GM21576 (cell line): Measurements from ENCODE around the gene KCND3.
"Not testable (repeated sequence)": the region's sequence is repeated elsewhere in the genome, so short reads cannot be mapped to it uniquely, and the experiment has no call there.

Experiments
- ATAC-seq: cut with Tn5 transposase; IDR thresholded peaks from one replicate; pipeline ENCODE4 v1.9.1; 2021; ENCODE audit warnings: mild to moderate bottlenecking, moderate library complexity; ENCODE audit not compliant: unreplicated experiment

The KCND3 gene

DNA sequence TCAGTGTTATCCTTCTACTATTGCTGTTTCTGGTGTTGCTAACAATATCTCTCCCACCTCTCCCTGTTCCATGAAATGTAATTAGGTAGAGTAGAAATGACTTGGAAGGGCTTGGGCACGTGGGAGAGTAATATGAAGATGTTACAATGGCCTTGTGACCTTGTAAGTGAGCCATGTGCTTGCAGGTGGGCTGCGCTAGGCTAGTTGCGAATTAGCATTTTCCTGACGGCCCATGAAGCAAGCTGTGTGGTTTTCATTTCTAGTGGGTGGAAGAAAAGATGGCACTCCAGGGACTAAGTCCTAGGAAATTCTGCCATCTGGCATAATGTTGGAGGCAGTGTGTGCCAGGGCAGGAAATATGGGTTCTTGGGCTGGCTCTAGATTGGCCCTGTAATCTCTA is 241.5 kb downstream of the KCND3 start:
- ATAC-seq, result no peak

DNA sequence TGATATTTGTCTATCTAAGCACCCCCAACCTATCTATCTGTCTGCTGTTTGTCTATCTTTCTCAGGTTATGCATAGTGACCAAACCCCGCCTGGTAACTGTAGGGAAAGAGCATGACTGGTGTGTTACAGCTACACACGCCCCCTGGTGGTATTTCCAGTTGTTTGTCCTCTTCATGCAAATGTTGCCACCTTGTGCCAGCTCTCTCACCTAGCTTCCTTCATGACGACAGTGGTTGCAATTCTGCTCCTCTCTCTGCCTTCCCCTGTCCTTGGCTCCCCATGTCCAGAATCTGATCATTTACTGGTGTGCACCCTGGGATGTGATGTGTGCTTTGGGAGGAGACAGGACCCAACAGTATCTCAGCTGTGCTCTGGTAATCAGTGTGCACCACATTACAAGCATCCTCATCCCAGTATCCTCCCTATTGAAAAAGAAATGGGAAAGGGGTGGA is 242.2 kb downstream of the KCND3 start:
- no peak for ATAC-seq

DNA sequence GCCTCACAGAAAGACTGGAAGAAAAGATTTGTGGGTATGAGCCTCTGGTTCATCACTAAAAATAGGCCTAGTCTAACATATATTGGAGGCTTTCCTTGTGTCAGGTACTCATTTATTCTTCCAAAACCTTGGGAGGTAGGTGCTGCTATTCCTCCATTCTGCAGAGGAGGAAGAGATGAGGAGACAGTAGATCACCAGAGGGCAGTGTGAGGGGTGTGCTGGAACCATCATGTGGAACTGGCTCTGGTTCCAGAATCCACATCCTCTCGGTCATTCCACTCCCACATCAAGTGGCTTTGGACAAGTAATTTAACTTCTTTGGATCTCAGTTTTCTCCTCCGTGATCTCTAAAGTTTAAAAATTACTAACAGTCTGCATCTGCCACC is 242.9 kb downstream of the KCND3 start:
- no peak for ATAC-seq

GRCh38 chr1:111745675-111746613 is 243.5 kb downstream of the KCND3 start:
- ATAC-seq, result no peak

GRCh38 chr1:111743679-111744101 is 245.8 kb downstream of the KCND3 start:
- no peak for ATAC-seq

DNA sequence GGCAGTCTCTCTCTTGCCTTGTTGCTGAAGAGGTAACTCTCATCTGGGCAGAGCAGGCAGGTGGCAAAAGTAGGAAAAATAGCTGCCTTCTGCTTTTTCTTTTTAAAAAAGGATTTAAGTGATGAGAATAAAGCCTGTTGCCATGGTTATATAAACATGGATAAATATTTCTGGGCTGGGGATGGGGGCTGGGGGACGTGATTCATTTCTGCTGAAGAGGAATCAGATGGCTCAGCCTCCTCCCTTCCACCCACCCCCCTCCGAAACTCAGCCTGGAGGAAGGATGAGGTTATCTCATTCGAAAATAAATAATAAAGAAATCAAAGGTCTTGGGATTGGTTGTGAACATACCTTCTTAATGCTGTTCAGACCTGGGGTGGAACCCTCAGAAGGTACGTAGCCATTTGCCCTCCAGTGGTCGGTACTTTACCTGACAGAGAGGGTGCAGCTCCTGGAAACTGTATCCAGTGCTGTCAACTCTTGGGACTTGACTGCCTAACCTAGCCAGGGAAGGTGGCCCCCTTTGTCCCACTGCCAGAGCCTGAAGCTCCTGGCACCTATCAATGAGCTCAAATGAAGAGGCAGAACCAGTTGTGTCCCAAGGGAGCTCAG is 246.4 kb downstream of the KCND3 start:
- ATAC-seq, result no peak

DNA sequence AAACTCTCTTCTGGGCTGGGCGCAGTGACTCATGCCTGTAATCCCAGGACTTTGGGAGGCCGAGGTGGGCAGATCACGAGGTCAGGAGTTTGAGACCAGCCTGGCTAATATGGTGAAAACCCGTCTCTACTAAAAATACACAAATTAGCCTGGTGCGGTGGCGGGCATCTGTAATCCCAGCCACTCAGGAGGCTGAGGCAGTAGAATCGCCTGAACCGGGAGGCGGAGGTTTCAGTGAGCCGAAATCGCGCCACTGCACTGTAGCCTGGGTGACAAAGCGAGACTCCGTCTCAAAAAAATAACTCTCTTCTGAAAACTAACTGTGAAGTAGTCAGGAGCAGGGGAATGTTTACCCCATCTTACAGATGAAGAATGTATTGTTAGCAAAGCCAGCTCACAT is 247.2 kb downstream of the KCND3 start:
- not testable (repeated sequence) for ATAC-seq

DNA sequence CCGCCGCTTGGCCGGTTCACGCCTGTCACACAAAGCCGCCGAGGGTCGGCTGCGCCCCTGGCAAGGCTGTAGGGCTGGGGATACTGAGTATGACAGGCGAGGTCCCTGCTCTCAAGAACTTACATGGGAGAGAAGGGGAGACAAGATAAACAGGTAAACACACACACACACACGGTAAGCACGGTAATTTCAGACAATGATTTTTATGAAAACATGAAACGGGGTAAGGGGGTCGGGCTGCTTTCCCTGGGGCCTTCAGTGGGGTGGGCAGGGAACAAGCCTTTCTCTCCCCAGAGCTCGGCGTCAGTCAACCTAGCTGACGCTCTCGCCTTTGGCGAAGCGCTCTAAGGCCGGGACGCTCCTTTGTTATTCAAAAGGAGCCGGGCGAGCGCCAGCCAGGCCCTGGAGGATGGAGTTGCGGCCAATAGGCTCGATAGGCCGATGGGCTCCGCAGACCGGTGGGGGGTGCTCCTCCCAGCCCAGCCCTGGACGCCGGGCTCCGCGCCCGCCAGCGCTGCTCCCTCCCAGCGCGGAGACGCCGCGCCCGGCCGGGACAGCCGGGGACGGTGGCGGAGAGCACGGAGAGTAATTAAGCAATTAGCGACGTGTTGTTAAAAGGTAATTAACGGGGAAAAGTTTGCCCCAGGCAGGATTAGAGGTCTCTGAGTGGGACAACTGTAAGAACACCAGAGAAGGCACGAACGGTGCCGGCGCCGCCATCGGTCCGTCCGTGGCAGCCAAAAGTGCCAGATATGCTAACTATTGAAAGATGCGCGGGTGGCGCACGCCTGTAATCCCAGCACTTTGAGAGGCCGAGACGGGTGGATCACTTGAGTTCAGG is 249.3 kb downstream of the KCND3 start:
- no peak for ATAC-seq

DNA sequence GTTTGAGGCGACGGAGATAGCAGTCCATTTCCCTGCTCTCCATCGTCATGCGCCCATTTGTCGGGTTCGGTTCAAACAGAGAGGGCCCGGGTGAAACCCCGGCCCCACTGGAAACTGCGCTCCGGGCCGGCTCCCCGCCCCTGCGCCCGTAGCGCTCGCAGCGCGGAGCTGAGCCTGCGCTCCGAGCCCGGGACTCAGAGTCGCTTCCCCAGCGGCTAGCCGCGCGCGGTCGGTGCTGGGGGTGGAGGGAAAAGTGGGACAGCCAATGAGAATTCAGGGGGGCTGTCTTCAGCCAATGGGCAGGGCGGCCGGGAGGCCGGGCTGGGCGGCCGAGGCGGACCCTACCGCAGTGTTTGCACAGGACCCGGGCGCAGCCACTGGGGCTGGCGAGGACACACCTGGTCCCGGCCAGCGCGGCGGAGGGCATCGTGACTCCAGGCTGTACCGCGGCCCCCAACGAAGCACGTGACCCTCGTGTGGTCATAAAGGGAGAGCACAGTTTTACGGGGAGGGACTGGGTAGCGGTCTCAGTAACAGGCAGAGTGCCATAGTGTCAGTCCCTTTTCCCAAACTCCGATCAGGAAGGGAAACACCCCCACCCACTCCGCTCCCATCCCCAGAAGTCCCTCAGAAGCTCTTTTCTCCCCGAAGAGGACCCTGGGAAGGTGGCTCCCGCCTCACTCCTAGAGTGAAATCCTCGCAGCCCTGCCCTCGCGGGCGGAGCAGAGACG is 250.1 kb downstream of the KCND3 start, which contains the start of gene INKA2:
TSS of gene INKA2 (minus strand) at position 202 of the 731 bp plus-strand sequence. CDS start at position 49, 153 bp downstream.
- ATAC-seq, result peak; percentile 84

GRCh38 chr1:111738436-111739193 is 250.9 kb downstream of the KCND3 start:
- peak; percentile 41 for ATAC-seq

DNA sequence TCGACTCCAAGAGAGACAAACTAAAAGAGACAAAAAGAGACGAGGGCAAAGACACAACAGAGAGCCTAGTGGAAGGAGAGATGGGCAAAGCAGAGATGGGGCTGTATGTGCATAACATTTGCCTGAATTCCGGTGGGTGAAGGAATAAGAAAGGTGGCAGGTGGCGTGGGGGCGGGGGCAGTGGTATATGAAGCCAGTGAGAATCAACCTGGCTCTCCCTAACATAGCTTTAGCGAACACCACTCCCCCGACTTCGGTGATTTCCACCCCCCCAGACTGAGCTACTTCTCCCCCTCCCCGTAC is 251.4 kb downstream of the KCND3 start:
- no peak for ATAC-seq

DNA sequence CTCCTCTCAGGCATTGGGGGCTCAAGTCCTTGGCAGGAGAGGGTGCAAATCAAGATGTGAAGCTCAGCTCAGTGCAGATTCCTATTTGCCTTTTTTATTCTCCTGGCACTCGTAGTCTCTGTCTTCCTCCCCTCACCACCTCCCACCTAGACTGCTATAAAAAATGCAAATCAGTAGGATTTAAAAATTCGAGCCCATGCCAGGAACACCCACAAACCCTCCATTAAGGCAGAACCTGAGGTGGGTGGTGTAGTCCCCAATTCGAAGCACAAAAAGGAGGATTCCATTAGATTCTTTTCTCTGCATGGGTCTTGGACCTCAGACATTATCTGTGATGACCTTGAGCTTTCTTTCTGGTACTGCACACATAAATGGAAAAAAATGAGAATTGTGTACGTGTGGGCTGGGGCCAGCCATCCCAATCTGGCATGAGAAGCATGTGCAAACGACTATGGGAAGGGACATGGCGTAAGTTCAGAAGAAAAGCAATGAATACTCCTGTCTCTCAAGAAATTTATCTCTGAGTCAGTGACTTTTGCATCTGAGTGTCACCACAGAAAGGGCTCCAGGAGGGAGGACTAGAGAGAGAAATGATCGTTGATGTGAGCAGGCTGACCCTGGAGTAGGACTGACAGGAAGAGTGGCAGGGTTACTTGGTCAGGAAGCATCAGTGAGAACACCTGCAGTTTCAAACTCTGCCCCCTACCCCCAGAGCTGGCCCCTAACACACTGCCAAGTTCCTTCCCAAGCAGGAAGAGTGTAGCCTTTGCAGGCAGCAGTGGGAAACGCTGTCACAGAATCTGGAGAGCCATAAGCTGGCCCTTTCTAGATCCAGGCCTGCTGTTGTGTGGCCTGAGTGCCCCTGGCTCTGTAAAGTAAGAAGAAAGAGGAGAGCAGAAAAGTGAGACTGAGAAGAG is 252.0 kb downstream of the KCND3 start:
- no peak for ATAC-seq

- no peak for ATAC-seq
These were observed 252.8 kb downstream of the KCND3 start for GRCh38 chr1:111736548-111737215.

- no peak for ATAC-seq
These were observed 253.5 kb downstream of the KCND3 start for GRCh38 chr1:111735858-111736544.

DNA sequence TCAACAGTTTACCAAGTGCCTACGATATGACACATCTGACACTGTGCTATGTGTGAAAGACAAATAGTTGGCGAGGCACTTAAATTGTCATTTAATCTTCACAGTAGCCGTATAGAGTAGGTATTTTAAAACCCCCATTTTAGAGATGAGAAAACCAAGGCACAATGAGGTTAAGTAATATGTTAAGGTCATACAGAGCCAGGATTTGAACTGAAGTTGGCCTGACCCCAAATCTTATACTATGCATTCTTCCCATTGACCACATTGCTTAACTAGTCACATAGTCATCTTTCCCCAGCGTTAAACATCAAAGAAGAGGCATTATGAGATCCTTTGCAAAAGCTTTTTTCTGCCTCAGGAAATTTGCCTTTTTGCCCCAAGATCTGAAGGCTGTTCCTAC is 254.1 kb downstream of the KCND3 start:
- no peak for ATAC-seq

- ATAC-seq, result no peak
These were observed 254.6 kb downstream of the KCND3 start for GRCh38 chr1:111734856-111735255.

DNA sequence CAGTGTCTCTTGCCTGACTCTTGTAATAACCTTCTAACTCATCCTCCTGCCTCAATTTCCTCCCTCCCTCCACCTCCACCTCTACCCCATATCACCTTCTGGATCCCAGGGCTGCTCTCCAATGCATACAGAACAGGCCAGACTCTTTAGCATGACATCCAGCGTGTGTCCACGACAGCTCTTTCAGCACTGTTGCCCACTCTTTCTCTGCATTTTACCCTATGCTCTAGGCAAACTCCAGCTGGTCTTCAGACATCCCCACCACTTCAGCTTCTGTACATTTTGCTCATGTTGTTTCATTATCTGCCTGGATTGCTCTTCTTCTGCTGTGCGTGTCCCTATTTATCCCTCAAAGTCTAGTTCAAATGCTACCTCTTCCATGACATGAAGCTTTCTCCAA is 255.0 kb downstream of the KCND3 start:
- no peak for ATAC-seq

- no peak for ATAC-seq
These were observed 255.5 kb downstream of the KCND3 start for GRCh38 chr1:111733992-111734341.
